Measurements from ENCODE around the gene EFCAB11.

The EFCAB11 gene

GRCh38 chr14:89753828-89754412, 200.6 kb downstream of the EFCAB11 start:
- DNase-seq: no peak

GRCh38 chr14:89750908-89751392, 203.6 kb downstream of the EFCAB11 start:
- peak; percentile 20 for DNase-seq

GRCh38 chr14:89750281-89750755, 204.2 kb downstream of the EFCAB11 start:
- DNase-seq: no peak

GRCh38 chr14:89748004-89748403, 206.5 kb downstream of the EFCAB11 start:
- no peak for DNase-seq

GRCh38 chr14:89747126-89747525, 207.4 kb downstream of the EFCAB11 start:
- DNase-seq: no peak

- no peak for DNase-seq
These were observed 207.9 kb downstream of the EFCAB11 start for GRCh38 chr14:89746654-89747053.

- DNase-seq: no peak
These were observed 208.4 kb downstream of the EFCAB11 start for GRCh38 chr14:89746135-89746534.
